GM12891 (cell line): ENCODE results near the gene UBE2O.

ENCODE experiments used
- POLR2A ChIP-seq: IDR thresholded peaks from 2 replicates; pipeline ENCODE4 v1.6.1; 2011; ENCODE audit warnings: low read depth, low read length, control low read depth
- POLR2AphosphoS5 ChIP-seq: IDR thresholded peaks from 2 replicates; pipeline ENCODE4 v1.6.1; 2011; ENCODE audit warnings: low read depth, low read length, control low read depth
- POU2F2 ChIP-seq: IDR thresholded peaks from 2 replicates; pipeline ENCODE4 v1.6.1; 2011; ENCODE audit warnings: low read depth, mild to moderate bottlenecking, control low read depth, low read length, moderate library complexity
- SPI1 ChIP-seq: IDR thresholded peaks from 2 replicates; pipeline ENCODE4 v1.6.1; 2011; ENCODE audit warnings: low read depth, low read length, control low read depth
- TAF1 ChIP-seq: IDR thresholded peaks from 2 replicates; pipeline ENCODE4 v1.6.1; 2011; ENCODE audit warnings: low read depth, low read length, control low read depth

GRCh38 chr17:76432712-76433336 lies 20.1 kb downstream of the UBE2O start:
- no peak for TF ChIP-seq POLR2A
- no peak for TF ChIP-seq TAF1
- no peak for TF ChIP-seq POLR2AphosphoS5
- no peak for TF ChIP-seq POU2F2
- no peak for TF ChIP-seq SPI1
